ENCODE results near the gene ZCCHC7.
"Not testable (repeated sequence)": the region's sequence is repeated elsewhere in the genome, so short reads cannot be mapped to it uniquely, and the experiment has no call there.

Gene ZCCHC7

DNA sequence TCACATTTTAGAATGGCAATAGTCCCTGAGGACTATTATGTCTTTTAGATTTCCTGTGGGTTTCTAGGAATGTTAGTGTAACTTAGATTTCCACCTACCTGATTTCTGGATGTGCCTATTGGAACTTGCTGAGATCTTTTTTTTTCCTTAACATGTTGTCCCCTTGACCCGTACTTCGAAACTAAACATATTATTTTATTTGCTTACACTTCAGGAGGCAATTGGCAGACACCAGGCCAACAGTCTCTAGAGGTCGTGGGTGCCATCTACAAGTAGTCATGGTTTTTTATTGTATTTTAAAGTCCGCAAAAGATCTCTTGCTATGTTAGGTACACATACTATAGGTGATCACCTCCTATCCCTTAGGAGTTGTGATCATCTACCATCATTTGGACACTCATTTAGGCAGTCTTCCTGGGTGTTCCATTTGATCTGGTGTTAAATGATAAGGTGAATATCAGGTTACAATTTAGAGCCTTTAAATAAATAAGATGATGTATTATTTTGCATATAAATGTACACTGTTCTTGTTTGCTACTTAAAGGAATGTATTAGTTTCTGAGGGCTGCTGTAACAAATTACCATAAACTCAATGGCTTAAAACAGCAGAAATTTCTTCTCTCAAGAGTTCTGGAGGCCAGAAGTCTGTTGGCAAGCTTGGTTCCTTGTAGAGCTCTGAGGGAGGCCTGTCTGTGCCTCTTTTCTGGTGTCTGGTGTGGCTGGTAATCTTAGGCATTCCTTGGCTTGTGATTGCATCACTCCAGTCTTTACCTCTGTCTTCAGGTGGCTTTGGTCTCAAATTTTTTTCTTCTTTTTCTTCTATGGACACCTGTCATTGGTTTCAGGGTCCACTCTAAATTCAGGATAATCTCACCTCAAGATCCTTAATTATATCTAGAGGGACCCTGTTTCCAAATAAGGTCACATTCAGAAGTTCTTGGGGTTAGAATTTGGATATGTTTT lies 64.8 kb downstream of the ZCCHC7 start:
- Histone ChIP-seq H3K27ac (replicated peaks) (no peak overlapping the region), H3K4me3 (replicated peaks; ENCODE audit: insufficient read depth, low read length) (no peak overlapping the region), H3K27me3 (ENCODE audit: insufficient read depth, poor library complexity, severe bottlenecking) (no peaks in the 10 kb centered on the region)
- TF ChIP-seq POLR2AphosphoS5 (IDR thresholded peaks at IDR 0.05; ENCODE audit: low read depth) (no peak), CTCF (IDR thresholded peaks at IDR 0.05; ENCODE audit: insufficient read depth, low read length) (no peak), REST (IDR thresholded peaks at IDR 0.05; ENCODE audit: insufficient replicate concordance, low read depth) (no peak), SPI1 (IDR thresholded peaks at IDR 0.05; ENCODE audit: borderline replicate concordance, low read depth) (no peak), GABPA (IDR thresholded peaks at IDR 0.05; ENCODE audit: low read depth) (no peak)
- no peak for DNase-seq (ENCODE audit: low read depth in 1 of 2, low spot score in 1 of 2)

- no peak for DNase-seq (ENCODE audit: low read depth in 1 of 2, low spot score in 1 of 2)
- no peak overlapping the region for H3K4me3 ChIP-seq (replicated peaks; ENCODE audit: insufficient read depth, low read length)
- no peak overlapping the region for H3K27ac ChIP-seq (replicated peaks)
- no peak for TF ChIP-seq SPI1 (IDR thresholded peaks at IDR 0.05; ENCODE audit: borderline replicate concordance, low read depth)
- TF ChIP-seq POLR2AphosphoS5 (IDR thresholded peaks at IDR 0.05; ENCODE audit: low read depth), result no peak
- no peak for TF ChIP-seq REST (IDR thresholded peaks at IDR 0.05; ENCODE audit: insufficient replicate concordance, low read depth)
- no peak for TF ChIP-seq GABPA (IDR thresholded peaks at IDR 0.05; ENCODE audit: low read depth)
- no peak for TF ChIP-seq CTCF (IDR thresholded peaks at IDR 0.05; ENCODE audit: insufficient read depth, low read length)
- H3K27me3 ChIP-seq (ENCODE audit: insufficient read depth, poor library complexity, severe bottlenecking), result no peaks in the 10 kb centered on the region
These were observed 66.9 kb downstream of the ZCCHC7 start for GRCh38 chr9:37187292-37187691.

DNA sequence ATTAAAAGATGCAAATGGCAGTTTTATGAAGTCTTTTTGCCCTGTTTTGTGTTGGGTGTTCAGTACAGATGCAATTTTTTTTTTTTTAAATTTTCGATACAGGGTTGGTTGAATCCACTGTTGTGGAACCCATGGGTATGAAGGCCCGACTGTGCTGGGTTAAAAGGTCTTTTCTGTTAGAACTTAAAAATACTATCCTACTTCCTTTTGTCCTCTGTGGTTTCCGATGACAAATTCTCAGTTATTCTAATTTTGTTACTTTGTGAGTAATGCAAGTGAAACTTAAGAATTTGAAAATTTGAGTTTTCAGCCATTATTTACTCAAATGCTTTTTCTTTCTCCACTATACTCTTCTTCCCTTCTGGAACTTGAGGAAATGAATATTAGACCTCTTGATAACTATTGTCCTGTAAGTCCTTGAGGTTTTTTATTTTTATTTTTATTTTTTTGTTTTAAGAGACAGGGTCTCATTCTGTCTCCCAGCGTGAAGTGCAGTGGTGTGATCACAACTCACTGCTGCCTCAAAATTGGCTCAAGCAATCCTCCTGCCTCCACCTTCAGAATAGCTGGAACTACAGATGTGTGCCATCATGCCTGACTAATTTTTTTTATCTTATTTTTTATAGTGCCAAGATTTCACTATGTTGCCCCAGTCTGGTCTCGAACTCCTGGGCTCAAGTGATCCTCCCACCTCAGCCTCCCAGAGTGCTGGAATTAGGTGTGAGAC lies 67.5 kb downstream of the ZCCHC7 start:
- Histone ChIP-seq H3K27me3 (ENCODE audit: insufficient read depth, poor library complexity, severe bottlenecking) (no peaks in the 10 kb centered on the region), H3K27ac (replicated peaks) (no peak overlapping the region; the same call in 1 of the 2 replicates), H3K4me3 (replicated peaks; ENCODE audit: insufficient read depth, low read length) (no peak overlapping the region)
- TF ChIP-seq CTCF (IDR thresholded peaks at IDR 0.05; ENCODE audit: insufficient read depth, low read length), result no peak
- TF ChIP-seq GABPA (IDR thresholded peaks at IDR 0.05; ENCODE audit: low read depth), result no peak
- TF ChIP-seq SPI1 (IDR thresholded peaks at IDR 0.05; ENCODE audit: borderline replicate concordance, low read depth), result no peak
- TF ChIP-seq POLR2AphosphoS5 (IDR thresholded peaks at IDR 0.05; ENCODE audit: low read depth), result no peak
- no peak for TF ChIP-seq REST (IDR thresholded peaks at IDR 0.05; ENCODE audit: insufficient replicate concordance, low read depth)
- peak in 1 of 2 experiments; percentile 35 for DNase-seq (ENCODE audit: low read depth in 1 of 2, low spot score in 1 of 2)

- not testable (repeated sequence) for H3K4me3 ChIP-seq (replicated peaks; ENCODE audit: insufficient read depth, low read length); H3K27ac ChIP-seq (replicated peaks); DNase-seq (ENCODE audit: low read depth in 1 of 2, low spot score in 1 of 2); H3K27me3 ChIP-seq (ENCODE audit: insufficient read depth, poor library complexity, severe bottlenecking)
These were observed 70.4 kb downstream of the ZCCHC7 start for GRCh38 chr9:37190739-37191138.

Data from HL-60 (cell line).